ENCODE results near the gene MRTFB. TPM values are rescaled to one million over a fixed set of nuclear protein-coding genes. Genes with fewer than 3 reads are reported as not detected.
A peak's percentile ranks its signal among the peaks of the same experiment; 100 is the strongest.

Gene MRTFB
- total RNA-seq, 1 donor from 2014 or later: 77.5 TPM

GRCh38 chr16:14240964-14241363 lies 169.8 kb downstream of the MRTFB start:
- TF ChIP-seq, protein P1, sequence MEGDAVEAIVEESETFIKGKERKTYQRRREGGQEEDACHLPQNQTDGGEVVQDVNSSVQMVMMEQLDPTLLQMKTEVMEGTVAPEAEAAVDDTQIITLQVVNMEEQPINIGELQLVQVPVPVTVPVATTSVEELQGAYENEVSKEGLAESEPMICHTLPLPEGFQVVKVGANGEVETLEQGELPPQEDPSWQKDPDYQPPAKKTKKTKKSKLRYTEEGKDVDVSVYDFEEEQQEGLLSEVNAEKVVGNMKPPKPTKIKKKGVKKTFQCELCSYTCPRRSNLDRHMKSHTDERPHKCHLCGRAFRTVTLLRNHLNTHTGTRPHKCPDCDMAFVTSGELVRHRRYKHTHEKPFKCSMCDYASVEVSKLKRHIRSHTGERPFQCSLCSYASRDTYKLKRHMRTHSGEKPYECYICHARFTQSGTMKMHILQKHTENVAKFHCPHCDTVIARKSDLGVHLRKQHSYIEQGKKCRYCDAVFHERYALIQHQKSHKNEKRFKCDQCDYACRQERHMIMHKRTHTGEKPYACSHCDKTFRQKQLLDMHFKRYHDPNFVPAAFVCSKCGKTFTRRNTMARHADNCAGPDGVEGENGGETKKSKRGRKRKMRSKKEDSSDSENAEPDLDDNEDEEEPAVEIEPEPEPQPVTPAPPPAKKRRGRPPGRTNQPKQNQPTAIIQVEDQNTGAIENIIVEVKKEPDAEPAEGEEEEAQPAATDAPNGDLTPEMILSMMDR (IDR thresholded peaks at IDR 0.05; ENCODE audit: unreplicated experiment): no peak
- Mint-ChIP-seq H3K36me3 (peaks cover 21% of the 10 kb centered on the region), H3K27me3 (ENCODE audit: low read depth) (no peaks in the 10 kb centered on the region), H3K9me3 (no peaks in the 10 kb centered on the region), H3K27ac (peak overlapping the region; percentile 14), H3K4me3 (no peak overlapping the region), H3K4me1 (peaks cover 8% of the 10 kb centered on the region)
- no peak for DNase-seq (ENCODE audit: low spot score in 2 of 2, unreplicated experiment in 2 of 2)

DNA sequence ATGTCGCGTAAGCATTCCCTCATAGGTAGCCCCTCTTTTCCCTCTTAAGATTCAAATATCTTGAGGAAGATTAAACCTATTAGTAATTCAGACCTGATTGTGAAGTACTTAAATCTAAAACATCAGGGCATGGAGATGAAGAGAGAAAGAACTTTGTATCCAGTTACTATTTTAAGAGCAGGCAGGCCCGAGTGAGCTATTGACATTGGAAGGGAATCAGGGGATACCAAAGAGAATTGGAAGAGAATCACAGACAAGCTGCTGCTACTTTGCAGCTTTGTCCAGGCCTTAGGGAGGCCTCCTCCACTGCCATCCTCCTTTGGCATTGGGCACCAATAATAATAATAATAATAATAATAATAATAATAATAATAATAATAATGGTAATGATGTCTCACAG lies 170.5 kb downstream of the MRTFB start:
- no peaks in the 10 kb centered on the region for H3K9me3 Mint-ChIP-seq
- no peak overlapping the region for H3K27ac Mint-ChIP-seq
- TF ChIP-seq, protein P1 (IDR thresholded peaks at IDR 0.05; ENCODE audit: unreplicated experiment): no peak
- no peak for DNase-seq (ENCODE audit: low spot score in 2 of 2, unreplicated experiment in 2 of 2)
- peaks cover 28% of the 10 kb centered on the region for H3K36me3 Mint-ChIP-seq
- no peaks in the 10 kb centered on the region for H3K27me3 Mint-ChIP-seq (ENCODE audit: low read depth)
- peaks cover 8% of the 10 kb centered on the region for H3K4me1 Mint-ChIP-seq
- no peak overlapping the region for H3K4me3 Mint-ChIP-seq

DNA sequence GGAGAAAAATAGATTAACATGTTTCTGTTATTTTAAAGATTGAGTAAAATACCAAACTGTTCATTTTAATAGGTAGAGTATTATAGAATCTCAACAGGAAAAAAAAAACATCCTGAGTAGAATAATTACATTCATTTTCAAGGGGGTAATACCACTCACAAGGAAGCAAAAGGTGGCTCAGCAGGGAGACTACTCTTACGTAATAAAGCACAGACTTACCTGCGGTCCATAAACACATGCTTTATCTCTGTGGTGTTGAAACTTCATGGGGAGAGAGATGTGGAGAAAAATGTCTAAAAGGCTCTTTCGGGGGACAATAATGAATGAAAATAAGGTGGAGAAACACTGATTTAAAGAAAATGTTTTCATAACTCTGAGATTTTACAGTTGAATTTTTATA lies 171.7 kb downstream of the MRTFB start:
- Mint-ChIP-seq H3K9me3 (no peaks in the 10 kb centered on the region), H3K4me3 (no peak overlapping the region), H3K27ac (no peak overlapping the region), H3K27me3 (ENCODE audit: low read depth) (no peaks in the 10 kb centered on the region), H3K36me3 (peaks cover 32% of the 10 kb centered on the region), H3K4me1 (peaks cover 8% of the 10 kb centered on the region)
- no peak for DNase-seq (ENCODE audit: low spot score in 2 of 2, unreplicated experiment in 2 of 2)
- TF ChIP-seq, protein P1 (IDR thresholded peaks at IDR 0.05; ENCODE audit: unreplicated experiment): no peak

DNA sequence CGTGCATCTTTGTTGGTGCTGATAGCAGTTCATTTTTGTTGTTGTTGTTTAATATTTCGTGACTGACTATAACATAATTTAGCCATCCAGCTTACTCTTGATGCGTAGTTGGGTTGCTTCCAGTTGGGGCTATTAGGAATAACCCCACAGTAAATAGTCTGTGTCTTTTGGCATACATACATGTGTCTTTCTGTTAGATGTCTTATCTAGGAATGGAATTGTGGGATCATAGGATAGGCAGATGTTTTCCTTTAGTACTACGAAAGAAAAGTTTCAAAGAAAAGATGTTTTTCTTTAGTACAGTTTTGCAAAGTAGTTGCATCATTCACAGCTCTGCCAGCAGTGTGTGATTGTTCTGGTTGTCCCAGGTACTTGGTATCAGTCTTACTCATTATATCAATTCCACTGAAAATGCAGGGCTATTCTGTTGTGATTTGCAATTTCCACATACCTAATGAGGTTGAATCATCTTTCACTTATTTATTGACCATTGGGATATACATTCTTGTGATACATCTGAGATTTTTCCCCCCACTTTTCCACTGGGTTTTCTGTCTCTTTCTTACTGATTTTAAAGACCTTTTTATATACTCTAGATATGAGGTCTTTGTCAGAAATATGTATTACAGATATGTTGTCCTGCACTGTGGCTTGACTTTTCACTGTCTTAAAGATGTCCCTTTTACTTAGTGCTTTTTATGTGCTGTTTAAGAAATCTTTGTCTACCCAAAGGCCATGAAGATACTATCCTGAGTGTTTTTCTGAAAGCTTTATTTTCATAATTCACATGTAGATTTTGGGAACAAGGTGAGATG lies 173.3 kb downstream of the MRTFB start:
- peaks cover 42% of the 10 kb centered on the region for H3K36me3 Mint-ChIP-seq
- peaks cover 8% of the 10 kb centered on the region for H3K4me1 Mint-ChIP-seq
- H3K27me3 Mint-ChIP-seq (ENCODE audit: low read depth): no peaks in the 10 kb centered on the region
- H3K27ac Mint-ChIP-seq: no peak overlapping the region
- H3K9me3 Mint-ChIP-seq: no peaks in the 10 kb centered on the region
- DNase-seq (ENCODE audit: low spot score in 2 of 2, unreplicated experiment in 2 of 2): no peak
- H3K4me3 Mint-ChIP-seq: no peak overlapping the region
- TF ChIP-seq, protein P1 (IDR thresholded peaks at IDR 0.05; ENCODE audit: unreplicated experiment): no peak

DNA sequence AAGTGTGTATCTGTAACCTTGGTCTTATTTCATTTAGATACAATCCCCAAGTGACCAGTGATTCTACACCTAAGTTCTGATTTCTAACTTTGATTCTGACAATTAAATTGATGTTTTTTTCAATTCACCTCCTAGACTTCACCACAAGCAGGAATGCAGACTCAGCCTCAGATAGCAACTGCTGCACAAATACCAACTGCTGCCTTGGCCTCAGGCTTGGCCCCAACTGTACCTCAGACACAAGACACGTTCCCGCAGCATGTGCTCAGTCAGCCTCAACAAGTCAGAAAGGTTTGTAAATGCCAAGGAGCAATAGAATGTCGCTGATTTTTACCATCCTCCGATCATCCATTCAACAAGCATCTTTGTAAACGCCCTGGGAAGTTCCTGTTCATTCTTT lies 177.7 kb downstream of the MRTFB start:
- H3K4me1 Mint-ChIP-seq: peaks cover 4% of the 10 kb centered on the region
- no peak overlapping the region for H3K27ac Mint-ChIP-seq

More for the DNA sequence above, 177.7 kb downstream of the MRTFB start:
- no peak for DNase-seq (ENCODE audit: low spot score in 2 of 2, unreplicated experiment in 2 of 2)
- Mint-ChIP-seq H3K27me3 (ENCODE audit: low read depth) (no peaks in the 10 kb centered on the region), H3K36me3 (peaks cover 60% of the 10 kb centered on the region), H3K4me3 (no peak overlapping the region), H3K9me3 (no peaks in the 10 kb centered on the region)
- TF ChIP-seq, protein P1 (IDR thresholded peaks at IDR 0.05; ENCODE audit: unreplicated experiment): no peak
